Effector CD4-positive, alpha-beta T cell (primary cell): ENCODE results near the gene RAI1.

ENCODE experiments used
- DNase-seq: peaks from one replicate; pipeline ENCODE4 v3.0.0-alpha.2; 2020

Gene RAI1

DNA sequence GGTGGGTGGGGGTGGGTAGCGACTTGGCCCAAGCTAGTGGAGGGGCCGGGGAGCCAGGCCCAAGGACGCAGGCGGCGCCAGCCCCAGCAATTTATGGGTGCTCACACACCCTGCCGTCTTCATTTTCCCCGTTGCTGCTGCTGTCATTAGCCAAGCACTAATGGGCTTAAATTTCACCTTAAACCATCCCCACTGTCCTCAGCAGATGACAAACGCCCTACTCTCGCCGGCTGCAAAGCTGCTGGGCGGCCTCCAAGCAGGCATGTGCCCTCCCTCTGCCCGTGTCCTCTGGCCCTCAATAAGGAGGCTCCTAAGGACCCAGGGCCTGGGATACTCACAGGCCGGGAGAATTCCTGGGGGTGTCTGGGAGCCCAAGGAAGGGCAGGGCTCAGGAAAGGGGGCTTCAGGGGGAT lies 89.4 kb downstream of the RAI1 start:
- no peak for DNase-seq

DNA sequence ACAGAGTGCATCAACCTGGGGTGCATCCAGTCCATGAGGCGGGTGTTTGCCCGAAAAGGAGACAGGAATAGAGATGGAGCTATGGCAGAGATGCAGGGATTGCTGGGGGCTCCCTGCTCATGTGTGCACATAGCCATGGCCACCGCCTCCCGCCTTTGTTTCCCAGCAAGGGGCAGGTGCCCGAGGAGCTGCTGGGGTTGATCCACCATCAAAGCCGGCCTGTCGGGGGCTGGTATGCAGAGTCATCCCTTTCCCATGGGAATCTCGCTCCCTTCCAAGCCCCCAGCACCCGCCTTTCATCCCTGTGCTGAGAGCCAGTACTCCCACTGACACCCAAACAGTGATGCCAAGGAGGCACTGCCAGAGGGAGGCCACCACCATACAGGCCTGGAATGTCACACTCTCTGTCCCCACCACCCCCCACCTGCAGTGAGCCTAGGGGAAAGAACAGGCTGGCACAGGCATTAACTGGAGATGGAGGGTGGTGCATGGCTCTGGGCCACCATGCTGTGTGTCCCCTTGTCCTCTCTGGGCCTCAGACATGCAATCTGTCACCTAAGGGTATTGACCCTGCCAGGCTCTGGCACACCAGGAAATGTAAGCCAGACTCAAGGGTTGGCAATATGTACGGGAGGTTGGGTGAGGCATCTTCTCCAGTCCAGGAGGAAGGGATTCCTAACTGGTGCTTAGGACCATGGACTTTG lies 90.4 kb downstream of the RAI1 start:
- no peak for DNase-seq

DNA sequence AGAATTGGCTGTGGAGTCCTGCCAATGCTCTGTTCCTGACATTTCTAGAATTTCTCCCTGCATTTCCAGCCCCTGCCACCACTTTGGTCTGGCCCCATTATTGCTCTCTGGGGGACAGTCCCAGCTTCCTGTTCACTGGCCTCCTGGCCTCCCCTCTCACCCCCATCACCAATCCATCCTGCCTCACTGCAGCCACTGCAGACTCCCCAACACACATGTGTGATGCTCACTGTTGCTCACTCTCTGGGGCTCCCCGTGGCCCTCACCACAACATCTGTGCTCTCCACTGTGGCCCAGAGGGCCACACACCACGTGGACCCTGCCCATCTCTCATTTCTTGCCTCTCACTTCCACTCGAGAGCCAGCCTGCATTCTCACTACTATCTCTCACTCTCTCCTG lies 91.0 kb downstream of the RAI1 start:
- DNase-seq: no peak

DNA sequence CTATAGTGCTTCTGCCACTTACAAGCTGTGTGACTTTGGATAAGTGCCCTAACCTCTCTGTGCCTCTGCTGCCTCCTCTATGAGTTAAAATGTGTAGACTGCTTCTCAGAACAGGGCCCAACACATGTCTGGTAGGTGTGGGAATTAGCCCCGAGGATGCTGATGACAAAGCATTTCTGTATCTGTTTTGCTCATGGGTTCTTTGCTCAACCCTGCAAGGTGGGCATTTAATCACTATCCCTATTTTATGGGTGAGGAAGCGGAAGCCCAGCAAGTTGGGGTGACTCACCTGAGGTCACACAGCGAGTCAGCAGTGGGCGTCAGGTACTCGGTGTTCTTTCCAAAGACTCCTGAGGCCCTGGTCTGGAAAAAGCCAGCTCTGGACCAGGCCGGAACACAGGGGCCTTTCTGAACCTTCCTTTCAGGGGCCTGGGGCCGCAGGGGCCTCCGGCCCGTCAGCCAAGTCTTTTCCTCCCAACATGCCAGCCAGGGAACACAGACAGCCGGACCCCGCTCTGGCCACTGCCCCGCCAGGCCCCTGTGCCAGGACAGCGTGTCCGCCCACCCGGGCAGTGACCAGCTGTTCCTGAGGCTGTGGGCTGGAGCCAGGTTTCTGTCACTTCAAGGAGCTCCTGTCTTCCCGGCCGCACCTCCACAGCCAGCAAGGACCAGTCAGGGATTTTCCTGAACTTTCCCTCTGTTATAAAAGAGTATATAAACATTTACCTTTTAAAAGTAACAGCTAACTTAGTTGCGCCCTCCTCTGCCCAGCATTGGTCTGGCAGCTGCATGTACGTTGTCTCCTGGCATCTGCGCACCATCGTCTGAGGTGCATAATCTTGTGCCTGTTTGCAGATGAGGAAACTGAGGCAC lies 93.0 kb downstream of the RAI1 start:
- no peak for DNase-seq

DNA sequence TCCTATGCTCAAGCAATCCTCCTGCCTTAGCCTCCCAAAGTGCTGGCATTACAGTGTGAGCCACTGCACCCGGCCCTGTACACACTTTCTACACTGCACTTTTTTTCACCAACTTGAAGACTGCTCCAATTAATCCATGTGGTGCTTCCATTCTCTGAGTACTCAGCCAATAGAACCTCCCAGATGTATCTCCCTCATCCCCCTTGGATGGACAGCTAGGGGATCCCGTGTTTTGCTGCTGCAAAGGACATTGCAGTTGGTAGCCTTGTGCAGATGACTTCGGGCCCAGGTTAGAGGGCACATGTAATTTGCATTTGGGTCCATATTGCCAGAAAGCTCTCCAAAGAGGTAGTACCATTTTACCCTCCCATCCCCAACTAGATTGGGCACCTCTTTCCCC lies 95.6 kb downstream of the RAI1 start:
- no peak for DNase-seq

DNA sequence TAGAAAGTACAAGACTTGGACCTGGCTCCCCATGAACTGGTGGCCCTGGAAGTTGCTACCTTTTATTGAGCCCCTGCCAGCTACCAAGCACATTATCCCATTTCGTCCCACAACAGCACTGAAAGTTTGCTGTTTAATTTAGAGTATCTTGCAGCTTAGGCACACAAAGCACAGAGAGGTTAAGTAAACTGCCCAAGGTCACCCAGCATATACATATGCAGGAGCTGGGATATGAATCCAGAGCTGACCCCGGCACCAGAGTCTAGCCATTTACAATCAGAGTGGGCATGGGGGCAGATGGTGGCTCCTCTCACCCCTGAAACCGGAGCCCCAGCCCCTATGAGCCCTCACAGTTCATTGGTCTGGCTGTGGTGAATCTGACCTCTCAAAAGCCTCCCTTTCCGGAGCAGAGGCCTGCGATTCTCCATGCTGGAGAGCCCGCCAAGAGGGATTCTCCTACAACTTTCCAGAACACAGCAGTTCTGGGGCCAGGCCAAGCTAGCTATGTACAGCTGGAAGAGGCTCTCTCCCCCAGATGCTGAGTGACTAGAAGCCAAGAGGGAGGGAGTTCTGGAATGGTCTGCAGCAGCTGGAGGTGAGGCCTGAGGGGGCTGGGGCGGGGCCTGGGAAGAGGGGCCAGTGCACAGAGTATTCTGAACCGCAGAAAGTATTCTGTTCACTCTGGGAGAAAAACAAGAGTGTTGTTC lies 97.2 kb downstream of the RAI1 start:
- no peak for DNase-seq

DNA sequence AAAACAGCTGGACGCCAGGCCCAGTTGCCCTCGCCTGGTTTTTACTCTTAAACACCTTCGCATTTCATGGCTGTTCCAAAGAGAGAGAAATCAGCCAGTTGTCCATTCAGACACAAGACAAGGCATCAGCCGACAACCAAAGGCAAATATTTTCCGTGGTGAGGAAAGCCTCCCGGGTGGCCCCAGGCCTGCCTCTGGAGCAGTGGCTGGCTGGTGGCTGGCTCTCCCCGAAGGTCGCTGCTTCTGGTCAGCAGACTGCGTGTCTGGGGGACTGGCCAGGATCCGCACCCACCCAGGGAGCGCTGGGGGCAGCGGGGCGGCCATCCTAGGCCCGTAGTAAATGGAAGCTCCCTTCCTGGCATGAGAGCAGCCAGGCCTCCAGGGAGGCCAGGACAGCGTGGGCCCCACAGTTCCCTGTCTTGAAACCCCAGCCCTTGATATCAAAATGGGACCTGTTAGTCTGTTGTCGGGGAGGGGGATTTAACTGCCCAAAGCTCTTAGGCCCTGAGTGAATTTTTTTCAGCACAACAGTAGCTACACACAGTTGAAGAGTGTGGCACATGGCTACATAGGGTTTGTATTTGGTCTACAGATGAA lies 97.9 kb downstream of the RAI1 start:
- no peak for DNase-seq

DNA sequence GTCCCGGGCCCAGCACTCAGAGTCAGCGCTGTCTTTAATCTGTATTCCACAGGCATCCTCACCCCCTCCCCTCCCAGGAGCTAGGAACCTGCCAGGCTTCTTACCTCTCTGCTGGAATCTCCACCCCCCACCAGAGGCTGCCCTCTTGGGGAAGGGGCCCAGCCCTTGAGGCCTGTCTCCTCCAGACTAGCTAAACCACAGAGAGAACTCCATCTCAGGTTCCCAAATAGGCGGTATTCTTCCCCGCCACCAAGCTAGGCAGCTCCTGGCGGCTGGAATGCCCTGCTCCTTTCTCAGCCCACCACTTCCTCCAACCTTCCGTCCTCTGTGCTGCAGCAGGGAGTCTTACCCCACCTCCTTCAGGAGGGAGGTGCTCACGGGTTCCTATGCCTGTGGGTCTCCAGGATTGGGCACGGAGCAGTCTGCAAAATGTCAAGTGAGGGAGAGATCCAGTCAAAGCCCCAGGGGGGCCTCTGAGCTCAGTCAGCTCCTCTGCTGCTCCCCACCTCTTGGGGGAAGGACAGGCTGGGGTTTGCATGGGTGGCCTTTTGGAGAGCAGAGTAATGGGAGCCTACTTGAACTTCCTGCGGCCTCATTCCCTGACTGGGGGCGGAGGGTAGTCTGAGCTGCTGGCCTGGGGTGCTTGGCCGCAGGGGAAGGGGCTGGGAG lies 99.8 kb downstream of the RAI1 start:
- DNase-seq: no peak

DNA sequence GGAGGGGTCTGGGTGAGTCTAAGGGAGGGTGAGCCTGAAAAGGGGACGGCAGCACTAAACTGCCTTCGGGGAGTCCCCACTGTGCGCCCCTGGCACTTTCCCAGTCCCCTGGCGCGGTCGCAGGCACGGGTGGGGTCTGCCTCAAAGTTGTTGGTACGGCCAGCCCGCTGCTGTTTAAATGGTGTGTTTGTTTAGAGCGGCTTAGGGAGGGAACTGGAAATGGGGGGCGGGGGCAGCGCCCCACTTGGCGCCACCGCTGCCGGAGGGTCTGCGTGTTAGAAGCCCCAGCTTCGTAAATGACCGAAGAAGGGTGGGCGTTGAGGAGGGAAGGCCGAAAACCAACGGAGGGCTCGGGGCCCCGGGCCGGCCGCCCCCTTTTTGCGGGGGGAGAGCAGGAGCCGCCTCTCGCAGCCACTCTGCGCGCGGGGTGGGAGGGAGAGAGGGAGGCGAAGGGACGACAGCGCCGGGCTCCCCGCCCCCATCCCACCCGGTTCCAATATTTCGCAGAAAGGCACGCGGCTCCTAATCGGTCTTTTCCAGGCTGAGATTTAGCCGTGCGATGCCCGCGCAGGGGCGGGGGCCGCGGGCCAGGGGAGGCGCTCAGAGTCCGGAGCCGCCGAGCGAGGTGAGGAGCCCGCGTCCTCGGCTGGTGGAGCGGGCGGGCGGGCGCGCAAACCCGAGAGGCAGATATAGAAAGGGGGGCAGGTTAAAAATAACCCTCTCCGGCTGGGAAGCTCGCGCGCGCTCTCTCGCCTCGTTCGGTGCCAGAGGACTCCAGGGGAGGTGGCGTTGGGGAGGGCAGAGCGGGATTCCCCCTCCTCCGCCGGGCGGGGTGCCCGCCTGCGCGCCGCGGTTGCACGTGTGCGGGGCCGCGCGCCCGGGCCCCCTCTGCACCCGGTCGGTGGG lies 100.6 kb downstream of the RAI1 start:
- no peak for DNase-seq

DNA sequence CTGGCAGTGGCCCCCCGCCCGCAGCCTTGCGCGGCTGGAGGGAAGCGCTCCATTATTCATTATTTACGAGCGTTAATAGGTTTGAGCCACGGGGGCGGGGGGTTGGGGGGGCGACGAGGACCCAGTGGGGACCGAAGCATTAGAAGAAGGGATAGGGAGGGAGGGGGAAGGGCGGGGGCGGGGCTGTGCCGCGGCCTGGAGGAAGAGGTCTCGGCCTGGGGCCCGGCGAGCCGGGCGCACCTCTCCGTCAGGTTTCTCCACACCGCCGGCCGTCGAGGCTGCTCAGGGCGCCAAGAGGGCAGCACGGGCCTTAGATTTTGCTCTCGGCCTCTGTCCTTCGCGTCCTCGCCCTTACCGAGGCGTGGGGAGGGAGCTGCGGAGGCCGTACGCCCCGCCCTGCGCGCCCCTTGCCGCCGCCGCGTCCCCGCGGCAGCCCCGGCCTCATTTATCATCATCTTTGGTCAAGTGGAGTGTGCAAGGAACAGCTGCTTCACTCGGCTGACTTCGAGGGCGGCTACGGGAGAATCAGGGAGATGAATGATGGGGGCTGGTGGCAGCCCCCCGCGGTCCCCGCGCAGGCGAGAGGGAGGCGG lies 101.4 kb downstream of the RAI1 start:
- DNase-seq: no peak

DNA sequence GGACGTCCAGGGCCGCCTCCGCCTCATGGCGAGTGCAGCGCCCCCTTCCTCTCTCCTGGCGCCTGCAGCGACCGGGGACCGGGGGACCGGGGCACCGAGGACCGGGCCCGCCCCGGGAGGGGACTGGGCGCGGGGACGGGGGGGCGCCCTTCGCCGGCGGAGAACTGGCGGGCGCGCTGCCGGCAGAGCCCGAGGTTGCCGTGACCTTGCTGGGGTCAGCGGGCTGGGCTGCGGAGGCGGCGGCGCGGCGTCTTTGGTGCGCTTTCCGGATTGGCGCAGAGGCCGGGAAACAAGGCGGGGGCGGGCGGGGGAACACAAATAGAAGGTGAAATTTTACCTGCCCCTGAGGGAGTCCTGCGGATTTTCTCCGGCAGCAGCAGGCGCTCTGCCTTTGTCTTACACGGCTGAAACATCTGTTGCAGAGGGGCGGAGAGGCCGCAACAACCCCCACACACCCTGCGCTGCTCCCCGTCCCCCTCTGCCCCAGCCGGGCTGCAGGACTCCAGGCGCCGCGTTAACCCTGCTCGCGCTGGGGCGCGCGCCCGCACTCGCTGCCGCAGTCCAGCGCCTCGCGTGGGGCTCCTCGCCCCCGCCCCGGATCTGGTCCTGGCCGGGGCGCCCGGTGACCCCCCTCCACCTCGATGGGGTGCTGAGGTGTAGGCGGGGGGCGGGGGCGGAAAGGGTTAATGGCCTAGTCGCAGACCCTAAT lies 102.0 kb downstream of the RAI1 start:
- peak; percentile 44 for DNase-seq

DNA sequence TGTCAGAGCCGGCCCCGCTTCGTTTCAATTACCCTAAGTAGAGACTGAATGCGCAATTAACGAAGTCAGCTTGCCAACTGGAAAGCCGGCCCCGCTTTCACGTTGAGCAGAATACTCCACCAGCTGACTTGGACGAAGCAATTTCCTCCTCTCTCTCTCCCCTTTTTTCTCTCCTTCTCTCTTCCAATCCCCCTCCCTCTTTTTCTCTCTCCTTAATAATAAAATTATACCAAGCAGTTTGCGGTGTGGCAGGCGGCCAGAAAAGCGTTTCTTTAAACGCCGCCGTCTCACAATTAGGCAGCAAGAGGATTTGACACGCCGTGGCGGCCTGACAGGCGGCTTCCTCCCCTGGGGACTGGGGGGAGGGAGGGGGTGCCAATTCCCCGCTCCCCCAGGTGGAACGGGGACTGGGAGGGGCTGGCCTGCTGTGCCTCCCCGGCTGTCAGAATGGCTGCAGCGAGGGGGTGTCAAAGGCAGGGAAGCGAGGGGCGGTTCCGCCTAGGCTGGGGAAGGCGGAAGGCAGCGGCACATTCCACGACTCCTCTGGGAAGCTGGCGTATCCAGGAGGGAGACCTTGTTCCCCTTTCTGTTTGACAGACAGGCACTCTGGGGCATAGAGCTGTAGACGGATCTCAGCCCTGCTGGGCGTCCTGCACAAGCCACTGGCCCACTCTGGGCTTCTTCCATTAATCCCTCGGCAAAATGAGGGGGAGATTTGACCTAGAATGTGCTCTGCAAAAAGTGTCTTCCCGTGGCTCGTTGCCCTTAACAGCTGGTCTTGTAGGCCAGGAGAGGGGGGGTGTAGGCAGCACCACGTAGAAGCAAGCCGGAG lies 102.8 kb downstream of the RAI1 start:
- no peak for DNase-seq

DNA sequence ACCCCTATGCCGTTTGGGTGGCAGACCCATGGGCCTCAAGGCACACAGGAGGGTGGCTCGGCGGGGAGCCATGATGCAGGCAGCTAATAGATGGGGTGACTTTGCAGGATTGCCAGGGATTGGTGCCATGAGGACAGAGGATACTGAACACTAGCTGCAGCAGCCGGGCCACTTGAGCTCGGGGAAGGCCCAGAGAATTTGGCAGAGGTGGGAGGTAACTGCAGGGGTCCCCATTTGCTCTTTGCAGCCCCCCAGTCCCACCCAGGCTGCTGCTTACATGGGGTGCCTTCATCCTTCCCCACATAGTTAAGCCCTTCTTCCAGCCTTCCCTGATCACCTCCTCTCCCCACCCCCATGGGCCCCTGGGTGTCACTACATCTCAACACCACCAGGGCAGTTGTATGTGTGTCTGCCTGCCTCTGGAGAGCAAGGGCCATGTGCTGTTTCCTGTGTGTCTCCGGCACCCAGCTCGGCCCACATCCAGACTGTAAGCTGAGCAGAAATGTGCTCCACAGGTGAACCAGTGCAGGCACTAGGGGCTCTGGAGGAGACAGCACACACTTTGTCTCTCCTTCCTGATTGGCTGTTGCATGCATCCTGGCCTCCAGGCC lies 103.5 kb downstream of the RAI1 start:
- DNase-seq: no peak

DNA sequence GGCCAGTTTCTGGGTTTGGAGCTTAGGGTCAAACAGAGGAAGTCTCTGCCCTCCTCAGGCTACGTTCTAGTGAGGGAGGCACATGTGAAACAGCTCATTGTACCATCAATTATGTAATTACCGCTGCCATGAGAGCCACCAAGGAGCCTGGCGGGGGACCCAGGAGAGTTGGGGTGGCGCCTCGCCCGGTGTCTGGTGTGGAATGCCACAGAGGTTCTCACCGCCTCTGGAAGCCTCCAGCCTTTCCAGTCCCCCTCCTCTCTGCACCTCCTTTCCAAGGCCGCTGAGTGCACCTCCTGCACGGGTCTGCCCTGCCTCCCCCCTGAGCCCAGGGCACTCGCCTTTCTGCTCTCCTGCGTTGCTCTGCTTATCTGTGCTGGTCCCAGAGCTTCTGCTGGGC lies 104.1 kb downstream of the RAI1 start:
- no peak for DNase-seq

DNA sequence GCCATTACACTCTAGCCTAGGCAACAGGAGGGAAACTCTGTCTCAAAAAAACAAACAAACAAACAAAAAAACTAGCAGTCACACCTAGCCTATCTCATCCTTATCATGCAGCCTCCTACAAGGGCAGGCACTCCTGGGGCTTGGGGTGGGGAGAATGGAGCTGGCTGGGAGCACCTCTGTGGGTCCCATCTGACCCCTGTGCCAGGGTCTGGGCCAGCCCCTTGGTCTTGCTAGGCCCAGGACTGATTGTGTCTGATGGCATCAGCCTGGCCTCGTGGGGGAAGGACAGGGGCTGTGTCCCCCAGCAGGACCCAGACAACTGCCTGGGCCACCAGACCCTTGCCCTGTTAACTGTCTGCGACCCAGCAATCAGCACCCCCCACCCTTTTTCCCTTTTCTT lies 105.7 kb downstream of the RAI1 start:
- DNase-seq: no peak

DNA sequence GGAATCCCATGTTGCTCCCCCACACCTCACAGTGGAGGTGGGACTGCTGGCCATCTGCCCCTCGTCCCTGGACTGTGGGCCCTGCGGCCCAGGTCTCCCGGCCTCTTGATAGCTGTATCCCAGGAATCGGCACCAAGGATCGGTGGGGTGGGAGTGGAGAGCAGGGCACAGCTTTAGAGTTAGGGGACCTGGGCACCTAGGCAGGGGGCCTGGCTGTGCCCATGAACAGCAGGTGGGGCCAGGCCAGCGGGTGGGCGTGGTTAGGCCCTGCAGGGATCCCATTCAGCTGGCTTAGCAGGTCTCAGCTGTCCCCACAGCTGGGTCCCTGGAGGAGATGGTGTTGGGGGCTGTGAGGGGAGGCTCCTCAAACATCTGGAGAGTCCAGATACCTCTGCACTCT lies 106.3 kb downstream of the RAI1 start:
- DNase-seq: no peak

DNA sequence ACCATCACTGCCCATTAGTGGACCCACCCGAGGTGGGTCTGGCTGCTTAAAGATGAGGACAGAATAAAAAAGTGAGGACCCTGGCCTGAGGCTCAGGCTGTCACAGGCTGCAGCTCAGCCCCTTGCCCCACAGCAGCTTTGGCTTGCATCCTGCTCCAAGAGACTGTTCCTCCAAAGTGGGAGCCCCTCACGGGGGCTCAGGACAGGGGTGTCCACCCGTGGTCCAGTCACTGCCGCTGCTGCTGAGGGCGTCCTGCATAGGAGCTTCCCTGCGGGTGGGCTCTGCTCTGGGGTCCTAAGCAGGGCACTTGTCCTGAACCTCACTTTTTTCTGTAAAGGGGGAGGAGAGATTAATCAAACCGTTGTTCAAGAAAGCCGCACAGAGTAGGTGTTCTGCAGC lies 107.7 kb downstream of the RAI1 start:
- no peak for DNase-seq

DNA sequence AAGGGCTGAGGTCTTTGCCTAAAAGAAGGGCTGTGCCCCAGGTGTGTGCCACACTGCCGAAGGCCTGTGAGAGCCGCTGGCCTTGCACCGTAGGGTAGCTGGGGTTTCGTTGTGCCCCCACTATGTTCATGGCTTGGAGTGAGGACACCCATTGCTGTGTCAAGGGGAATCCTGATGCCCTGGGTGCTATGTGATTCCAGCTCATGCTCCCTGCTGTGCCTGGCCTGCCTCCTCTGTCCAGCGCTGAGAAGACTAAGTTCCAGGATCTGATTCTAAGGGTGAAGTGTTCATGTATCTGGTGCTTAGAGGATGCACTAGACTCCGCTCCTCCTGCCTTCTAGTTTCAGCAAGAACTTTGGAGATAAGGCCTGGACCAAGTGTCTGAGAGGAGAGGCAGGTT lies 108.2 kb downstream of the RAI1 start:
- DNase-seq: no peak
